GM12872 (cell line): ENCODE data around the gene ITIH4.

ENCODE experiments used
- CTCF ChIP-seq: IDR thresholded peaks from 3 replicates; pipeline ENCODE4 v1.5.1; 2011; ENCODE audit warnings: low read depth, mild to moderate bottlenecking, low read length, moderate library complexity; ENCODE audit not compliant: insufficient read depth

ITIH4 gene

GRCh38 chr3:52849656-52850055 lies 19.2 kb upstream of the ITIH4 start:
- TF ChIP-seq CTCF: no peak

GRCh38 chr3:52848617-52849016 lies 18.1 kb upstream of the ITIH4 start:
- no peak for TF ChIP-seq CTCF

- TF ChIP-seq CTCF: no peak
Observed at GRCh38 chr3:52847726-52848125, 17.3 kb upstream of the ITIH4 start.

GRCh38 chr3:52847241-52847640 lies 16.8 kb upstream of the ITIH4 start:
- no peak for TF ChIP-seq CTCF

- no peak for TF ChIP-seq CTCF
Observed at GRCh38 chr3:52846432-52846965, 16.0 kb upstream of the ITIH4 start.

GRCh38 chr3:52845691-52846431 lies 15.4 kb upstream of the ITIH4 start:
- TF ChIP-seq CTCF: peak; percentile 54; the same call in 2 of the 3 replicates

GRCh38 chr3:52845157-52845556 lies 14.7 kb upstream of the ITIH4 start:
- no peak for TF ChIP-seq CTCF
